Stomach (tissue), 9 donors: ENCODE measurements around the gene MAPK1. TPM values are rescaled to one million over a fixed set of nuclear protein-coding genes. Genes with fewer than 3 reads are reported as not detected.
"Not testable (repeated sequence)": the region's sequence is repeated elsewhere in the genome, so short reads cannot be mapped to it uniquely, and the experiment has no call there.

Experiments
- DNase-seq, 2 donors: peaks; one replicate each; pipeline versions ENCODE4 v3.0.0 to v3.0.0-alpha.2; 2013 to 2019
- H3K27ac ChIP-seq, 5 donors: fragments of 200-600 bp in 4 of 5; sonication (generic) in 4 of 5; one replicate each; pipeline ENCODE4 v1.5.1; 2013 to 2019; ENCODE audit warnings: mild to moderate bottlenecking in 1 of 5, moderate library complexity in 1 of 5
- H3K27me3 ChIP-seq, 3 donors: fragments of 200-600 bp; sonication (generic); one replicate each; pipeline ENCODE4 v1.5.1; 2017 to 2019; ENCODE audit warnings: mixed run types in 1 of 3
- H3K36me3 ChIP-seq, 4 donors: fragments of 200-600 bp; sonication (generic); 1 replicate in 3 of 4; 2 replicates in 1 of 4; pipeline ENCODE4 v1.5.1; 2016 to 2019
- H3K4me1 ChIP-seq, 4 donors: fragments of 200-600 bp; sonication (generic); one replicate each; pipeline ENCODE4 v1.5.1; 2016 to 2019
- H3K4me3 ChIP-seq, 4 donors: fragments of 200-600 bp; sonication (generic) in 3 of 4; one replicate each; pipeline ENCODE4 v1.5.1; 2016 to 2019; ENCODE audit warnings: mild to moderate bottlenecking in 1 of 4
- H3K9me3 ChIP-seq, 4 donors: fragments of 200-600 bp; sonication (generic); one replicate each; pipeline ENCODE4 v1.5.1; 2016 to 2019
- EP300 ChIP-seq: sonication (generic); formaldehyde crosslinking; IDR thresholded peaks from one replicate; pipeline ENCODE4 v1.6.1; 2017; ENCODE audit warnings: antibody characterized with exemption
- POLR2A ChIP-seq, 4 donors: fragments of 450-650 bp; IDR thresholded peaks; one replicate each; pipeline ENCODE4 v1.6.1; 2016; ENCODE audit warnings: antibody characterized with exemption in 4 of 4, control low read depth in 2 of 4, mild to moderate bottlenecking in 1 of 4, moderate library complexity in 1 of 4
- POLR2AphosphoS5 ChIP-seq, 3 donors: sonication (generic); formaldehyde crosslinking; IDR thresholded peaks; one replicate each; pipeline ENCODE4 v1.6.1; 2016; ENCODE audit warnings: antibody characterized with exemption in 3 of 3
- WGBS, 5 donors: extraction: QIAGEN DNeasy Blood & Tissue Kit in 3 of 5; methylation state at CpG; one replicate each; pipeline versions ENCODE4 v1.1.5 to v1.1.7; 2013 to 2018; 5-methylcytosine and 5-hydroxymethylcytosine counted together
- intact Hi-C: fragments of 100-400 bp; cut with DNase I; formaldehyde crosslinking; loops from one replicate; pipeline ENCODE4 v1.15.1; 2023; ENCODE audit warnings: low total_unique reads
- polyA plus RNA-seq, 3 donors: library from polyadenylated mRNA; stranded (reverse); fragments of 200-250 nt; gene quantifications; one replicate each; pipeline ENCODE4 v1.2.3, GENCODE V29; 2013
- total RNA-seq, 5 donors: library from RNA; depleted of rRNA; stranded (reverse); fragments of >200 nt; gene quantifications; one replicate each; pipeline versions ENCODE4 v1.1.0 to v1.2.3, GENCODE V29; 2014 to 2016
- TF ChIP-seq, protein P1 (sequence below), 7 experiments: fragments of 450-650 bp in 4 of 7; fragments of 200-600 bp in 3 of 7; sonication (generic) in 3 of 7; IDR thresholded peaks; one replicate each; pipeline ENCODE4 v1.5.1; 2016 to 2019; ENCODE audit warnings: antibody characterized with exemption in 7 of 7, control low read depth in 2 of 7, mild to moderate bottlenecking in 1 of 7
- donor health status: healthy with polysubstance abuse.
- donor health status: Bipolar disorder and iron deficiency.
- donor health status: healthy.

Gene MAPK1
- total and polyA plus RNA-seq, 8 donors = 10.4 to 81.6 (median 44.2) TPM

DNA sequence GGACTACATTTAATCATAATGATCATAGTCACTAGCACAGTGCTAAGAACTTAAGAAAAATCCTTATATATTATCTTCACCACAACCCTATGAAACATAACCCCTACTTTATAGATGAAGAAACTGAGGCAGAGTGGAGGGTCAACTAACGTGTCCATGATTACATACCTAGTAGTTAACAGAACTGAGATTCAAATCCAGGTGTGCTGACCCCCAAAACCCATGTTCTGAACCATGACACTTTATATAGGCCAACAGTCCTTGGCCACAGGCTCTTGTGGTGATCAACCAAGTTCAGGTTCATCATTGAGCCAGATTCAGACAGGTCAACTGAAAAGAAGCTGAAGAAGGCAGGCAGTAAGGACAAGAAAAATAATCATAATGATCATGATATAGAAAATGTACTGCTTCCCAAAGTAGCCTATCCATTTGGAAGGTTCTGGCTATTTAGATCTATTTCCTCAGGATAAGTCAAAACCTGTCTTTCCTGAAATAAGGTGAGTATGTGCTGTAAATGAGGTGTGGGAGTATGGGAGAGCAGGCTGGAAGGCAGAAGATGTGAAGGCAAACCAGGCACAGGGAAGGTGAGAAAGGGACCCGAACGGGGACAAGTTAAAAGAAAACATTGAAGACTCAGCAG lies 39.7 kb downstream of the MAPK1 start:
- WGBS, 5 donors = 77 to 86% (median 80%) methylated on average over 3 of the region's 3 CpGs
- H3K36me3 ChIP-seq = no peaks in the 10 kb centered on the region
- no peak overlapping the region for H3K27ac ChIP-seq
- TF ChIP-seq EP300 (no peak), POLR2AphosphoS5 (IDR thresholded peaks at IDR 0.05) (no peak), POLR2A (IDR thresholded peaks at IDR 0.05) (no peak)
- TF ChIP-seq, protein P1, sequence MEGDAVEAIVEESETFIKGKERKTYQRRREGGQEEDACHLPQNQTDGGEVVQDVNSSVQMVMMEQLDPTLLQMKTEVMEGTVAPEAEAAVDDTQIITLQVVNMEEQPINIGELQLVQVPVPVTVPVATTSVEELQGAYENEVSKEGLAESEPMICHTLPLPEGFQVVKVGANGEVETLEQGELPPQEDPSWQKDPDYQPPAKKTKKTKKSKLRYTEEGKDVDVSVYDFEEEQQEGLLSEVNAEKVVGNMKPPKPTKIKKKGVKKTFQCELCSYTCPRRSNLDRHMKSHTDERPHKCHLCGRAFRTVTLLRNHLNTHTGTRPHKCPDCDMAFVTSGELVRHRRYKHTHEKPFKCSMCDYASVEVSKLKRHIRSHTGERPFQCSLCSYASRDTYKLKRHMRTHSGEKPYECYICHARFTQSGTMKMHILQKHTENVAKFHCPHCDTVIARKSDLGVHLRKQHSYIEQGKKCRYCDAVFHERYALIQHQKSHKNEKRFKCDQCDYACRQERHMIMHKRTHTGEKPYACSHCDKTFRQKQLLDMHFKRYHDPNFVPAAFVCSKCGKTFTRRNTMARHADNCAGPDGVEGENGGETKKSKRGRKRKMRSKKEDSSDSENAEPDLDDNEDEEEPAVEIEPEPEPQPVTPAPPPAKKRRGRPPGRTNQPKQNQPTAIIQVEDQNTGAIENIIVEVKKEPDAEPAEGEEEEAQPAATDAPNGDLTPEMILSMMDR (IDR thresholded peaks at IDR 0.05) = no peak
- H3K9me3 ChIP-seq = no peaks in the 10 kb centered on the region
- H3K4me3 ChIP-seq = no peak overlapping the region
- no peaks in the 10 kb centered on the region for H3K27me3 ChIP-seq
- peaks cover 13 to 81% (median 48%) of the 10 kb centered on the region in 4 donors for H3K4me1 ChIP-seq
- intact Hi-C loops = no loop called here
- no peak for DNase-seq

DNA sequence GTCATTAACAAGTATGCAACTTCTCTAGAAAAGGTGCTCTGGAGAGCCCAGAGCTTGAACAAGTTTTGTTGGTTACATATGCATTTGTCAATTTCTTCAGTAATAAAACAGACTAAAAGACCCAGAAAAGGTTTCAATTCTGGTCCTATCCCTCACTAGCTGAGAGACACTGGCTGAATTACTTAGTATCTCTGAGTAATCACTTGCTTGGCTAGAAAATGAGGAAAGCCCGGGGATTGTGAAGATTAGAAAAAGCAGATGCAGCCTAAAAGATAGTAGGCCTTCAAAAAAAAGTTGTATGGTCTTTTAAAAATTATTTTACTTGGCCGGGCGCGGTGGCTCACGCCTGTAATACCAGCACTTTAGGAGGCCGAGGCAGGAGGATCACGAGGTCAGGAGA lies 41.2 kb downstream of the MAPK1 start:
- WGBS, 5 donors = 87 to 97% (median 91%) methylated on average over 7 of the region's 7 CpGs
- TF ChIP-seq POLR2AphosphoS5 (IDR thresholded peaks at IDR 0.05) (no peak), EP300 (no peak), POLR2A (IDR thresholded peaks at IDR 0.05) (no peak)
- TF ChIP-seq, protein P1 (IDR thresholded peaks at IDR 0.05) = no peak
- intact Hi-C loops = no loop called here
- no peaks in the 10 kb centered on the region for H3K27me3 ChIP-seq
- no peaks in the 10 kb centered on the region for H3K9me3 ChIP-seq
- H3K4me1 ChIP-seq = peaks cover 5 to 80% (median 43%) of the 10 kb centered on the region in 4 donors
- no peak for DNase-seq
- H3K4me3 ChIP-seq = no peak overlapping the region
- no peaks in the 10 kb centered on the region for H3K36me3 ChIP-seq
- no peak overlapping the region for H3K27ac ChIP-seq

DNA sequence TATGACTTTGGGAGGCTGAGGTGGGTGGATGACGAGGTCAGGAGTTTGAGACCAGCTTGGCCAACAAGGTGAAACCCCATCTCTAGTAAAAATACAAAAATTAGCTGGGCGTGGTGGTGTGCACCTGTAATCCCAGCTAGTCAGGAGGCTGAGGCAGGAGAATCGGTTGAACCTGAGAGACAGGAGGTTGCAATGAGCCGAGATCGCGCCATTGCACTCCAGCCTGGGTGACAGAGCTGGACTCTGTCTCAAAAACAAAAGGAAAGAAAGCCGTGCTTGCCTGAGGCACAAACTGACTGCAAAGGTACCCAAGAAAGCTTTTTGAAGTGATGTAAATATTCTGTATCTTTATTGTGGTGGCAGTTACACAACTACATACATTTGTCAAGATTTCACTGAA lies 42.5 kb downstream of the MAPK1 start:
- H3K9me3 ChIP-seq, H3K36me3 ChIP-seq, DNase-seq, H3K4me3 ChIP-seq, H3K27me3 ChIP-seq, H3K27ac ChIP-seq, intact Hi-C loops: not testable (repeated sequence)
- peaks cover 10 to 82% (median 39%) of the 10 kb centered on the region in 4 donors for H3K4me1 ChIP-seq
- WGBS, 5 donors = 90 to 97% (median 93%) methylated on average over 7 of the region's 7 CpGs

DNA sequence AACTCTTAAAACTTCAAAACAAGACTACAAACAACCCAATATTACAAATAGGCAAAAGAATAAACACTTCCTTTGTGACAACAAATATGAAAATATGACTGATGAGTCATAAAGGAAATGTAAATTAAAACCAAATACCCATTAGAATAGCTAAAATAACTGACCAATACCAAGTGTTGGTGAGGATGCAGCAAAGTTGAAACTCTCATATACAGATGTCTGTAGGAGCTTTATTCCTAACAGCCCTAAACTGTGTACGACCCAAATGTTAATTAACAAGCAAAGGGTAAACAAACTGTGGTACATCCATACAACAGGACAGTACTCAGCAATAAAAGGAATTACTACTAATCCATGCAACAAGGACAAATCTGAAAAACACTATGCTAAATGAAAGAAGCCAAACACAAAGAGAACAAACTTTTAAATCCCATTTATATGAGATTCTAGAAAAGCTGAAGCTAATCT lies 43.0 kb downstream of the MAPK1 start:
- TF ChIP-seq POLR2AphosphoS5 (IDR thresholded peaks at IDR 0.05) (no peak), EP300 (no peak), POLR2A (IDR thresholded peaks at IDR 0.05) (no peak)
- TF ChIP-seq, protein P1 (IDR thresholded peaks at IDR 0.05) = no peak
- no peaks in the 10 kb centered on the region for H3K36me3 ChIP-seq
- H3K4me3 ChIP-seq = no peak overlapping the region
- H3K27me3 ChIP-seq = no peaks in the 10 kb centered on the region
- no peaks in the 10 kb centered on the region for H3K9me3 ChIP-seq
- H3K27ac ChIP-seq = no peak overlapping the region
- WGBS, 5 donors = 72 to 82% (median 77%) methylated on average over 1 of the region's 1 CpG
- no peak for DNase-seq
- H3K4me1 ChIP-seq = peaks cover 15 to 82% (median 40%) of the 10 kb centered on the region in 4 donors
- intact Hi-C loops = no loop called here

DNA sequence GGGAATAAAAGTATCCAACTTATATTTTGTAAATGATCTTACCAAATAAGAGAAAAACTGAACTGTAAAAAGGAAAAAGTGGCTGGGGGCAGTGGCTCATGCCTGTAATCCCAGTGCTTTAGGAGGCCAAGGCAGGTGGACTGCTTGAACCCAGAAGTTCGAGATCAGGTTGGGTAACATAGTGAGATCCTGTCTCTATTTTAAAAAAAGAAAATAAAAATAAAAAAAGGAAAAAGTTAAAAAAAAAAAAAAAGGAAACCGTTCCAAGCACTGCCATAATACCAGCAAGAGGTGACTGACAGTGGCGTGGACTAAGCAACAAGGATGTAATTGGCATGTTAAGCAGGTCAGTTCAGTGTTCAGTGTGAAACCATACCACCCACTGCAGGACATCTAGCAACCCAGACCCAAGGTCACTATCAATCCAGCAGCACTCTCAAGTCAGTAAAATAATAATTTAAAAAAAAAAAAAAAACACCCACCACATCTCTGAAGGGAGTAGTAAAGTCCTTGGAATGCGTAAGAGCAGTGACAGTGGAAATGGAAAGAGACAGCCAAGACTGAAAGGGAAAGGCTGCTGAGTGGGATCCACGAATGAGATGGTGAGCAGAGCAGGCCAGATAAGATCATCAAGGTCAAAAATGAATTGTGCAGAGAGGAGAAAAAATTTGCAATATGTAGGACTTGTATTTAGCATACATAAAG lies 43.6 kb downstream of the MAPK1 start:
- no peak for TF ChIP-seq POLR2A (IDR thresholded peaks at IDR 0.05)
- no peak for TF ChIP-seq POLR2AphosphoS5 (IDR thresholded peaks at IDR 0.05)
- TF ChIP-seq EP300 = no peak
- TF ChIP-seq, protein P1 (IDR thresholded peaks at IDR 0.05) = no peak
- Histone ChIP-seq H3K27me3 (no peaks in the 10 kb centered on the region), H3K27ac (no peak overlapping the region), H3K4me1 (peaks cover 19 to 86% (median 44%) of the 10 kb centered on the region in 4 donors), H3K36me3 (no peaks in the 10 kb centered on the region), H3K9me3 (no peaks in the 10 kb centered on the region), H3K4me3 (no peak overlapping the region)
- intact Hi-C loops = no loop called here
- no peak for DNase-seq
- WGBS, 5 donors = 67 to 82% (median 72%) methylated on average over 5 of the region's 5 CpGs
